SU-DHL-6 (cell line): ENCODE data around the gene ARMC10.

ENCODE experiments used
- EZH2phosphoT487 ChIP-seq: fragments of 200-600 bp; sonication (generic), shearing (Covaris generic); conservative IDR thresholded peaks from 2 replicates; pipeline ENCODE4 v1.6.1; 2018; ENCODE audit warnings: mild to moderate bottlenecking, antibody characterized with exemption, low read length, moderate library complexity, mixed read lengths
- TF ChIP-seq, protein P1 (sequence below): fragments of 200-600 bp; sonication (generic); IDR thresholded peaks from one replicate; pipeline ENCODE4 v1.5.1; 2017; ENCODE audit warnings: antibody characterized with exemption, mild to moderate bottlenecking, low read length, moderate library complexity; ENCODE audit not compliant: insufficient read depth, poor library complexity, severe bottlenecking

DNA sequence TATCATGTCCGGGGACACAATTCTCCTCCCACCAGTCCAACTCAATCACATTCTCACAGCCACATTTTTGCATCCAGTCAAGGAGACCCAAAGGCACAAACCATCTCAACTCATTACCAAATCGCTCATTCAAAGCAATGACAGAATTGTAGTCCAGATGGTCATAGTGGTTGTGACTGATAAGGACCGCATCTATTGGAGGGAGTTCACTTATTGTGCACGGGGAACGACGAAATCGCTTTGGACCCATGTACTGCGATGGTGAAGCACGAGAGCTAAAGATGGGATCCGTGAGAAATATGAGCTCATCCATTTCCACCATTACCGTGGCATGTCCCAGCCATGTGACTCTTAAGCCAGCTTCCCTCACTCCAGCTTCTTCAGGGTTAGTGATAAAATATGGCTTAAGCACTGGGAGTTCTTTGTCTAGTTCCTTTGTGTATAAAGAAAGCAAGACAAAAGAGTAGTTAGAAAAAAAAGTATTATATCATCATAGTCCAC lies 44.9 kb downstream of the ARMC10 start:
- TF ChIP-seq, protein P1, sequence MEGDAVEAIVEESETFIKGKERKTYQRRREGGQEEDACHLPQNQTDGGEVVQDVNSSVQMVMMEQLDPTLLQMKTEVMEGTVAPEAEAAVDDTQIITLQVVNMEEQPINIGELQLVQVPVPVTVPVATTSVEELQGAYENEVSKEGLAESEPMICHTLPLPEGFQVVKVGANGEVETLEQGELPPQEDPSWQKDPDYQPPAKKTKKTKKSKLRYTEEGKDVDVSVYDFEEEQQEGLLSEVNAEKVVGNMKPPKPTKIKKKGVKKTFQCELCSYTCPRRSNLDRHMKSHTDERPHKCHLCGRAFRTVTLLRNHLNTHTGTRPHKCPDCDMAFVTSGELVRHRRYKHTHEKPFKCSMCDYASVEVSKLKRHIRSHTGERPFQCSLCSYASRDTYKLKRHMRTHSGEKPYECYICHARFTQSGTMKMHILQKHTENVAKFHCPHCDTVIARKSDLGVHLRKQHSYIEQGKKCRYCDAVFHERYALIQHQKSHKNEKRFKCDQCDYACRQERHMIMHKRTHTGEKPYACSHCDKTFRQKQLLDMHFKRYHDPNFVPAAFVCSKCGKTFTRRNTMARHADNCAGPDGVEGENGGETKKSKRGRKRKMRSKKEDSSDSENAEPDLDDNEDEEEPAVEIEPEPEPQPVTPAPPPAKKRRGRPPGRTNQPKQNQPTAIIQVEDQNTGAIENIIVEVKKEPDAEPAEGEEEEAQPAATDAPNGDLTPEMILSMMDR, result no peak
- no peak for TF ChIP-seq EZH2phosphoT487
